CD8-positive, alpha-beta memory T cell (primary cell): ENCODE measurements around the gene HSPG2. TPM values are rescaled to one million over a fixed set of nuclear protein-coding genes. Genes with fewer than 3 reads are reported as not detected.

ENCODE experiments used
- CTCF ChIA-PET: fragments of 350-600 bp; sonication (Branson Sonifier 250); formaldehyde crosslinking; loops from one replicate; lab custom pipeline; 2021; ENCODE audit warnings: antibody characterized with exemption; lab: Charles Lee
- POLR2A ChIA-PET: fragments of 350-600 bp; sonication (Branson Sonifier 250); formaldehyde crosslinking; loops from one replicate; lab custom pipeline; 2021; ENCODE audit warnings: antibody characterized with exemption; lab: Charles Lee
- DNase-seq, 5 donors: peaks; one replicate each; pipeline versions ENCODE4 v3.0.0 to v3.0.0-alpha.2; 2020 to 2022; ENCODE audit warnings: mixed read lengths in 1 of 5
- H3K27ac ChIP-seq: one replicate; pipeline ENCODE4 v1.7.0; 2013; ENCODE audit warnings: low read depth, mild to moderate bottlenecking, low read length, moderate library complexity
- H3K27me3 ChIP-seq: 2 replicates; pipeline ENCODE4 v1.7.0; 2013; ENCODE audit warnings: low read length, mild to moderate bottlenecking; ENCODE audit not compliant: insufficient read depth, poor library complexity, severe bottlenecking
- H3K36me3 ChIP-seq: 2 replicates; pipeline ENCODE4 v1.7.0; 2013; ENCODE audit warnings: mild to moderate bottlenecking, low read length, moderate library complexity; ENCODE audit not compliant: insufficient read depth
- H3K4me1 ChIP-seq: 2 replicates; pipeline ENCODE4 v1.7.0; 2013; ENCODE audit warnings: mild to moderate bottlenecking, low read length, moderate library complexity; ENCODE audit not compliant: insufficient read depth
- H3K4me3 ChIP-seq: 2 replicates; pipeline ENCODE4 v1.7.0; 2013; ENCODE audit warnings: mild to moderate bottlenecking, low read length
- H3K9me3 ChIP-seq: 2 replicates; pipeline ENCODE4 v1.7.0; 2013; ENCODE audit warnings: mild to moderate bottlenecking, low read length
- H3K27ac Mint-ChIP-seq, 8 donors: one replicate each; pipeline ENCODE4 v1.8.0; 2020 to 2021; ENCODE audit warnings: mixed read lengths in 8 of 8, mild to moderate bottlenecking in 6 of 8, inconsistent platforms in 3 of 8, moderate library complexity in 3 of 8
- H3K27me3 Mint-ChIP-seq, 2 donors: one replicate each; pipeline ENCODE4 v1.8.0; 2020 to 2021; ENCODE audit warnings: mixed read lengths in 2 of 2, mild to moderate bottlenecking in 1 of 2, moderate library complexity in 1 of 2
- H3K36me3 Mint-ChIP-seq, 3 donors: one replicate each; pipeline ENCODE4 v1.8.0; 2020 to 2021; ENCODE audit warnings: mixed read lengths in 3 of 3, inconsistent platforms in 1 of 3, mild to moderate bottlenecking in 1 of 3
- H3K4me1 Mint-ChIP-seq, 3 donors: one replicate each; pipeline ENCODE4 v1.8.0; 2020 to 2021; ENCODE audit warnings: mixed read lengths in 3 of 3, inconsistent platforms in 1 of 3, mild to moderate bottlenecking in 1 of 3
- H3K4me3 Mint-ChIP-seq, 7 donors: one replicate each; pipeline ENCODE4 v1.8.0; 2020 to 2021; ENCODE audit warnings: mixed read lengths in 7 of 7, mild to moderate bottlenecking in 6 of 7, moderate library complexity in 4 of 7, inconsistent platforms in 2 of 7
- H3K9me3 Mint-ChIP-seq, 5 donors: one replicate each; pipeline ENCODE4 v1.8.0; 2020 to 2022; ENCODE audit warnings: mixed read lengths in 5 of 5, mild to moderate bottlenecking in 3 of 5, moderate library complexity in 2 of 5, inconsistent platforms in 1 of 5
- polyA plus RNA-seq: library from polyadenylated mRNA; unstranded; fragments of 300-500 nt; fragmentation: Illumina TruSeq; gene quantifications from one replicate; pipeline ENCODE4 v1.2.3, GENCODE V29; 2021
- total RNA-seq, 2 experiments: library from RNA; stranded (reverse); gene quantifications; one replicate each; pipeline ENCODE4 v1.2.3, GENCODE V29; 2021

Gene HSPG2
- total and polyA plus RNA-seq, 3 experiments from 2014 or later, result 0.24 to 0.72 TPM; not detected in 1

DNA sequence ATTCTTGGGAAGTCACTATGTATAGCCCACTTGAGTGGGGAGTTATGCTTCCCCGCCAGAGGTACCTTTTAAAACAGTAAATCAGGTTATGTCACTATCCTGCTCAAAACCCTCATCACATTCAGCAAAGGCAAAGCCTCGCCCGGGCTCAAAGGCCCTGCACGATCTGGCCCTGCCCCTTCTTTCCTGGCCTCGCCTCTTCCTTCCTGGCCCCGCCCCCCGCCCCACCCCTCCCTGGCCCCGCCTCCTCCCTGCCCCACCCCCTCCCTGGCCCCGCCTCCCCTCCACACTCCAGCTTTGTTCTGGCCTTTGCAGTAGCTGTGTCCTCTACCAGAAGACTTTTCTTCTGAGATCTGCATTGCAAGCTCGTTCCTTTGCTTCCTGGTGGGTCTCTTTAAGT, 118.5 kb downstream of the HSPG2 start:
- CTCF ChIA-PET, result no interaction called here

DNA sequence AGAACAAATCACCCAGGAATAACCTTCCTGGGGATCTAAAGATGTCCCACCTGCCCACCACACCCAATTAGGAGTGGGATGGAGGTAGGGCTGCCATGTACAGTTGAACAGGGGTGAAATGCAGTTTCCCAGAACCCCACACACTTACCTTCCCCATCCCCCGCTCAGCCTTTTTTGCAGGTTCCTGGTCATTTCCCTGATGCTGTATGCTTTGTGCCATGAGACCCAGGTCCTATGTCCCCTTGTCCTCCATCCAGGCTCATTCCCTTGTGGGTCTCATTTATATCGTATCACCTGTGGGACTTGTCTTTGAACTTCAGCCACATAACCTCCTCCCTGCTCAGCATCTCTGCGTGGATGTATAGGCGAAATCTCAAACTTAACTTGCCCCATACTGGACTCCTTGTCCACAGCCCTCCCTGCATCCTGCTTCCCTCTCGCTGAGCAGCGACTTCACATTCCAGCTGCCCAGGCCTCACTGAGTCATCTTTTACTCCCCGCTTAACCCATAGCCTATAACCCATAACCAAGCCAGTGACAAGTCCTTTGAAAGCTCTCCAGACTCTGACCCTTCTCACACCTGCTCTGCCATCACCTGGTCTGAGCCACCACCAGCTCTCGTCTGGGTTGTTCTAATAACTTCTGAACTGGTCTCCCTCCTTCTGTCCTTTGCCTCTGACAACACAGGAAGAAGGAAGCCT, 120.4 kb downstream of the HSPG2 start:
- H3K36me3 Mint-ChIP-seq, result peaks cover 0 to 3% (median 0%) of the 10 kb centered on the region in 3 donors
- no peak overlapping the region for H3K4me3 Mint-ChIP-seq
- Histone ChIP-seq H3K9me3 (no peaks in the 10 kb centered on the region), H3K4me3 (no peak overlapping the region), H3K27me3 (peaks cover 3% of the 10 kb centered on the region), H3K4me1 (no peaks in the 10 kb centered on the region), H3K36me3 (no peaks in the 10 kb centered on the region), H3K27ac (no peak overlapping the region)
- ChIA-PET POLR2A (no interaction called here), CTCF (no interaction called here)
- peaks cover 5 to 10% (median 9%) of the 10 kb centered on the region in 3 donors for H3K4me1 Mint-ChIP-seq
- H3K27ac Mint-ChIP-seq, result no peak overlapping the region
- DNase-seq, result no peak
- peaks cover 0 to 2% (median 2%) of the 10 kb centered on the region in 5 donors for H3K9me3 Mint-ChIP-seq
- peaks cover 13 to 21% of the 10 kb centered on the region in 2 donors for H3K27me3 Mint-ChIP-seq

More for the DNA sequence above, 118.5 kb downstream of the HSPG2 start:
- peak overlapping the region in 1 of 8 donors; percentile 44 for H3K27ac Mint-ChIP-seq
- DNase-seq, result peak in 2 of 5 donors; percentile 14 to 18
- H3K4me1 Mint-ChIP-seq, result peaks cover 5 to 10% (median 6%) of the 10 kb centered on the region in 3 donors
- no peak overlapping the region for H3K4me3 Mint-ChIP-seq
- POLR2A ChIA-PET, result interaction anchor here (0.5 kb wide), 1 partner anchor 112 kb away, joined by 3 read pairs; no protein-coding TSS in a partner anchor
- H3K9me3 Mint-ChIP-seq, result peaks cover 0 to 2% (median 0%) of the 10 kb centered on the region in 5 donors
- Histone ChIP-seq H3K27ac (no peak overlapping the region), H3K36me3 (no peaks in the 10 kb centered on the region), H3K4me1 (no peaks in the 10 kb centered on the region), H3K9me3 (no peaks in the 10 kb centered on the region), H3K27me3 (no peaks in the 10 kb centered on the region), H3K4me3 (no peak overlapping the region)
- H3K36me3 Mint-ChIP-seq, result peaks cover 0 to 3% (median 0%) of the 10 kb centered on the region in 3 donors
- peaks cover 4 to 11% of the 10 kb centered on the region in 2 donors for H3K27me3 Mint-ChIP-seq

DNA sequence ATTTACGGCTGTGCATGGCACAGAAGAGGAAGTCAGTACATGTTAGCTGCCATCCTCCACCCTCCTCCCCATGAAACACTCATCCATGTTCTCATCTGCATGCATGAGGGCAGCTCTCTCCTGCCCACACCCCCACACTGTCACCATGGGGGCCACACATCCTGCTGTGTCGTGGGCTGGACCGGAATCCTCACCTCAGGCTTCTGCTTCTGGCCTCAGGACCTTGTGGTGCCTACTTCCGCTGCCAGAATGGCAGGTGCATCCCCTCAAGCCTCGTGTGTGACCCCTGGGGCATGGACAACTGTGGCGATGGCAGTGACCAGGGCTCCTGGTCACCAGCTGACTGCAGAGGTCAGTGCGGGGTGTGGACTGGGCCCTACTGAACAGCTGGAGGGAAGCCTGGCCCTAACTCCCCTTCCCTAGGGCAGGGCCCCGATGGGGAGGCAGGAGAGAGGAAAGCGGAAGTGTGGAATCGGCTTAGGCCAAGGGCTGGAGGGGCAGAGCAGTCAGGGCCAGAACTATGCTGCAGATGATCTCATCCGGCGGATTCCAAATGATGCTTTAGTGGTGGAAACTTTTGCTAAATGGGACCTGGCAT, 121.3 kb downstream of the HSPG2 start:
- H3K36me3 Mint-ChIP-seq, result peaks cover 0 to 3% (median 0%) of the 10 kb centered on the region in 3 donors
- H3K27ac Mint-ChIP-seq, result peak overlapping the region in 1 of 8 donors; percentile 23
- CTCF ChIA-PET, result no interaction called here

GRCh38 chr1:21814981-21815582, 122.0 kb downstream of the HSPG2 start:
- CTCF ChIA-PET, result no interaction called here
- Histone ChIP-seq H3K27me3 (peaks cover 6% of the 10 kb centered on the region), H3K4me3 (no peak overlapping the region), H3K27ac (no peak overlapping the region), H3K4me1 (no peaks in the 10 kb centered on the region), H3K36me3 (no peaks in the 10 kb centered on the region), H3K9me3 (no peaks in the 10 kb centered on the region)
- POLR2A ChIA-PET, result no interaction called here
- peak overlapping the region in 1 of 8 donors; percentile 6 for H3K27ac Mint-ChIP-seq
- no peak for DNase-seq
- peak overlapping the region in 6 of 7 donors; percentile 14 to 69 (median 54) for H3K4me3 Mint-ChIP-seq
- H3K4me1 Mint-ChIP-seq, result peaks cover 5 to 10% (median 9%) of the 10 kb centered on the region in 3 donors
- peaks cover 16 to 31% of the 10 kb centered on the region in 2 donors for H3K27me3 Mint-ChIP-seq
- H3K9me3 Mint-ChIP-seq, result peaks cover 0 to 4% (median 2%) of the 10 kb centered on the region in 5 donors
- peaks cover 0 to 3% (median 0%) of the 10 kb centered on the region in 3 donors for H3K36me3 Mint-ChIP-seq

More for the DNA sequence above, 121.3 kb downstream of the HSPG2 start:
- POLR2A ChIA-PET, result no interaction called here
- H3K27me3 ChIP-seq, result peaks cover 6% of the 10 kb centered on the region
- no peak overlapping the region for H3K4me3 Mint-ChIP-seq
- no peaks in the 10 kb centered on the region for H3K4me1 ChIP-seq
- DNase-seq, result no peak
- H3K4me1 Mint-ChIP-seq, result peaks cover 5 to 10% (median 9%) of the 10 kb centered on the region in 3 donors
- H3K9me3 ChIP-seq, result no peaks in the 10 kb centered on the region
- H3K36me3 ChIP-seq, result no peaks in the 10 kb centered on the region
- H3K27me3 Mint-ChIP-seq, result peaks cover 16 to 27% of the 10 kb centered on the region in 2 donors
- H3K27ac ChIP-seq, result no peak overlapping the region
- H3K4me3 ChIP-seq, result no peak overlapping the region
- H3K9me3 Mint-ChIP-seq, result peaks cover 0 to 2% (median 2%) of the 10 kb centered on the region in 5 donors

GRCh38 chr1:21814241-21814918, 122.7 kb downstream of the HSPG2 start:
- Mint-ChIP-seq H3K27me3 (peaks cover 14 to 31% of the 10 kb centered on the region in 2 donors), H3K4me1 (peaks cover 5 to 10% (median 9%) of the 10 kb centered on the region in 3 donors), H3K36me3 (peaks cover 0 to 3% (median 0%) of the 10 kb centered on the region in 3 donors), H3K4me3 (peak overlapping the region in 6 of 7 donors; percentile 40 to 82 (median 63)), H3K9me3 (peaks cover 0 to 4% (median 2%) of the 10 kb centered on the region in 5 donors), H3K27ac (no peak overlapping the region)
- Histone ChIP-seq H3K36me3 (no peaks in the 10 kb centered on the region), H3K9me3 (no peaks in the 10 kb centered on the region), H3K27ac (no peak overlapping the region), H3K4me3 (no peak overlapping the region), H3K27me3 (peaks cover 6% of the 10 kb centered on the region), H3K4me1 (no peaks in the 10 kb centered on the region)
- POLR2A ChIA-PET, result no interaction called here
- DNase-seq, result peak in 2 of 5 donors; percentile 3 to 41
- CTCF ChIA-PET, result no interaction called here

DNA sequence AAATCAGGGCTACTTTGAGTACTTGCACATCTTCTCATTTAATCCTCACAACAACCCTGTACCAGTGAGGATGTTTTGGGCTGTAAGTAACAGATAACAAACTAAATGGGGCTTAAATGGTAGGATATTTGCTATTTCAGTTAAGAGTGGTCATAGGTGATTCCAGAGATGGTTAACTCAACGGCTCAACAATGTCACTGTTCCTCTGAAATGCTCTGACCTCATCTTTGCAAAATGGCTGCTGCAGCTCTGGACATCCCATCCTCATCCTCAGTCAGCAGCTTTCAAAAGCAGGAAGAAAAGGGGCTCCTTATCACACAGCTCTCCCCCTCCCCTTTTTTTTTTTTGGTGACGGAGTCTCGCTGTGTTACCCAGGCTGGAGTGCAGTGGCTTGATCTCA, 123.6 kb downstream of the HSPG2 start:
- Histone ChIP-seq H3K27me3 (peaks cover 6% of the 10 kb centered on the region), H3K4me3 (no peak overlapping the region), H3K9me3 (no peaks in the 10 kb centered on the region), H3K36me3 (no peaks in the 10 kb centered on the region), H3K4me1 (no peaks in the 10 kb centered on the region), H3K27ac (no peak overlapping the region)
- no peak overlapping the region for H3K27ac Mint-ChIP-seq
- peaks cover 0 to 3% (median 0%) of the 10 kb centered on the region in 3 donors for H3K36me3 Mint-ChIP-seq
- peaks cover 14 to 31% of the 10 kb centered on the region in 2 donors for H3K27me3 Mint-ChIP-seq
- peaks cover 4 to 9% (median 8%) of the 10 kb centered on the region in 3 donors for H3K4me1 Mint-ChIP-seq
- ChIA-PET POLR2A (no interaction called here), CTCF (no interaction called here)
- DNase-seq, result no peak
- peak overlapping the region in 1 of 7 donors; percentile 5 for H3K4me3 Mint-ChIP-seq
- H3K9me3 Mint-ChIP-seq, result peaks cover 0 to 4% (median 2%) of the 10 kb centered on the region in 5 donors

DNA sequence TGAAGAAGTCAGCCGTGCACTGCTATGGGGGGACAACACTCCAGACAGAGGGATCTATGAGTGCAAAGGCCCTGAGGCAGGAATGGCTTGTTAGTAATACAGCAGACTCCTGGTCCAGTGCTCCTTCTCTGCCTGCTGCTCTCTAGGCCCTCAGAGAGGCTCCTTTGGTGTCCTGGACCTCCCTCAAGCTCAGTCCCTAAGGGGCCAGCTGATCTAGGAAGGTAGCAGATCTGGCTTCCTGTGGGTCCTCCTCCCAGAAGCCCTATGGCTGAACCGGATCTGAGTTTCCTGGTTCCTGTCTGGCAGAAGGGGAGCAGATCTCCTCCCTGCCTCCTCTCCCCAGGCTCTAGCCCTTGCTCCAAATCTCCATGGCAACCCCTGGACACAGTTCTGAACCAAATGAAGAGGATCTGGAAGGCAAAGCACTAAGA, 125.2 kb downstream of the HSPG2 start, which contains the start of gene LDLRAD2:
LDLRAD2 (plus strand) TSS at position 391 of the 431 bp plus-strand sequence. CDS start 187 bp downstream, outside the sequence.
- H3K27ac Mint-ChIP-seq, result peak within 1 kb of the TSS in 1 of 8 donors; percentile 44
- H3K9me3 Mint-ChIP-seq, result peaks cover 0 to 4% (median 2%) of the 10 kb centered on the region in 5 donors
- peaks cover 4 to 9% (median 6%) of the 10 kb centered on the region in 3 donors for H3K4me1 Mint-ChIP-seq
- no peak for DNase-seq
- no peak within 1 kb of the TSS for H3K27ac ChIP-seq
- CTCF ChIA-PET, result no interaction called here
- H3K9me3 ChIP-seq, result no peaks in the 10 kb centered on the region
- H3K36me3 Mint-ChIP-seq, result peaks cover 0 to 3% (median 0%) of the 10 kb centered on the region in 3 donors
- H3K4me1 ChIP-seq, result no peaks in the 10 kb centered on the region
- no peak within 1 kb of the TSS for H3K4me3 ChIP-seq
- H3K4me3 Mint-ChIP-seq, result peak within 1 kb of the TSS in 1 of 7 donors; percentile 4
- POLR2A ChIA-PET, result no interaction called here
- peaks cover 6% of the 10 kb centered on the region for H3K27me3 ChIP-seq
- peaks cover 14 to 31% of the 10 kb centered on the region in 2 donors for H3K27me3 Mint-ChIP-seq
- H3K36me3 ChIP-seq, result no peaks in the 10 kb centered on the region
